ENCODE measurements around the gene CFAP74.
"Not testable (repeated sequence)": the region's sequence is repeated elsewhere in the genome, so short reads cannot be mapped to it uniquely, and the experiment has no call there.

Gene CFAP74

GRCh38 chr1:1937061-1937460 lies 66.5 kb downstream of the CFAP74 start:
- POLR2A ChIA-PET, result no interaction called here
- no peak overlapping the region for H3K27ac ChIP-seq (ENCODE audit: extremely low read depth, low read depth, low read length)
- H3K4me3 ChIP-seq (ENCODE audit: low read depth, low read length), result no peak overlapping the region
- no peaks in the 10 kb centered on the region for H3K9me3 ChIP-seq (ENCODE audit: control insufficient read depth, insufficient read depth, low read depth, low read length)
- no peaks in the 10 kb centered on the region for H3K36me3 ChIP-seq (ENCODE audit: control insufficient read depth in 2 of 2, insufficient read depth in 1 of 2, low read length in 2 of 2)
- CTCF ChIA-PET, result interaction anchor here (1.3 kb wide), 1 partner anchor 7 kb away, joined by 3 read pairs; no protein-coding TSS in a partner anchor
- no peak for TF ChIP-seq KLF10 (tag by site-specific recombination; IDR thresholded peaks at IDR 0.05)
- H3K4me1 ChIP-seq (ENCODE audit: control insufficient read depth, insufficient read depth, low read length), result no peaks in the 10 kb centered on the region

DNA sequence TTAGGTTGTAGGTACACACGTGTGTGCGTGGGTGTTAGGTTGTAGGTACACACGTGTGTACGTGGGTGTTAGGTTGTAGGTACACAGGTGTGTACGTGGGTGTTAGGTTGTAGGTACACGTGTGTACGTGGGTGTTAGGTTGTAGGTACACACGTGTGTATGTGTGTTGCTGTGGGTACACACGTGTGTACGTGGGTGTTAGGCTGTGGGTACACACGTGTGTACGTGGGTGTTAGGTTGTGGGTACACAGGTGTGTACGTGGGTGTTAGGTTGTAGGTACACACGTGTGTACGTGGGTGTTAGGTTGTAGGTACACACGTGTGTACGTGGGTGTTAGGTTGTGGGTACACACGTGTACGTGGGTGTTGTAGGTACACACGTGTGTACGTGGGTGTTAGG lies 68.7 kb downstream of the CFAP74 start:
- POLR2A ChIA-PET; H3K27ac ChIP-seq (ENCODE audit: extremely low read depth, low read depth, low read length): not testable (repeated sequence)
- CTCF ChIA-PET, result interaction anchor here (1.4 kb wide), 1 partner anchor 109 kb away, joined by 9 read pairs; no protein-coding TSS in a partner anchor

GRCh38 chr1:1929639-1930545 lies 73.7 kb downstream of the CFAP74 start:
- no peak overlapping the region for H3K4me3 ChIP-seq (ENCODE audit: low read depth, low read length)
- CTCF ChIA-PET, result interaction anchor here (0.6 to 2.1 kb wide), 3 partner anchors 11 to 30 kb away, joined by 3 to 11 read pairs (median 9); no protein-coding TSS in a partner anchor
- no peaks in the 10 kb centered on the region for H3K9me3 ChIP-seq (ENCODE audit: control insufficient read depth, insufficient read depth, low read depth, low read length)
- H3K4me1 ChIP-seq (ENCODE audit: control insufficient read depth, insufficient read depth, low read length), result no peaks in the 10 kb centered on the region
- TF ChIP-seq ZNF2 (tag by site-specific recombination; IDR thresholded peaks at IDR 0.05) (no peak), EGR2 (tag by site-specific recombination; IDR thresholded peaks at IDR 0.05; ENCODE audit: low read depth) (peak; percentile 82), ZFHX2 (tag by site-specific recombination; conservative IDR thresholded peaks at IDR 0.05) (peak; percentile 75), TSHZ1 (tag by site-specific recombination; IDR thresholded peaks at IDR 0.05; ENCODE audit: borderline replicate concordance) (no peak), ZNF692 (tag by site-specific recombination; IDR thresholded peaks at IDR 0.05) (peak; percentile 56; the same call in 1 of the 2 replicates), ZFP41 (tag by site-specific recombination; IDR thresholded peaks at IDR 0.05; ENCODE audit: borderline replicate concordance) (no peak), ZNF792 (tag by site-specific recombination; IDR thresholded peaks at IDR 0.05) (no peak)
- no peak overlapping the region for H3K27ac ChIP-seq (ENCODE audit: extremely low read depth, low read depth, low read length)
- POLR2A ChIA-PET, result no interaction called here
- H3K36me3 ChIP-seq (ENCODE audit: control insufficient read depth in 2 of 2, insufficient read depth in 1 of 2, low read length in 2 of 2), result no peaks in the 10 kb centered on the region

More for the DNA sequence above, 68.7 kb downstream of the CFAP74 start:
- H3K9me3 ChIP-seq (ENCODE audit: control insufficient read depth, insufficient read depth, low read depth, low read length); H3K4me3 ChIP-seq (ENCODE audit: low read depth, low read length); H3K36me3 ChIP-seq (ENCODE audit: control insufficient read depth in 2 of 2, insufficient read depth in 1 of 2, low read length in 2 of 2); H3K4me1 ChIP-seq (ENCODE audit: control insufficient read depth, insufficient read depth, low read length): not testable (repeated sequence)
- TF ChIP-seq ZFHX2 (tag by site-specific recombination; conservative IDR thresholded peaks at IDR 0.05) (peak; percentile 63), EGR2 (tag by site-specific recombination; IDR thresholded peaks at IDR 0.05; ENCODE audit: low read depth) (peak; percentile 58; the same call in 1 of the 2 replicates)
- TF ChIP-seq, protein P1, sequence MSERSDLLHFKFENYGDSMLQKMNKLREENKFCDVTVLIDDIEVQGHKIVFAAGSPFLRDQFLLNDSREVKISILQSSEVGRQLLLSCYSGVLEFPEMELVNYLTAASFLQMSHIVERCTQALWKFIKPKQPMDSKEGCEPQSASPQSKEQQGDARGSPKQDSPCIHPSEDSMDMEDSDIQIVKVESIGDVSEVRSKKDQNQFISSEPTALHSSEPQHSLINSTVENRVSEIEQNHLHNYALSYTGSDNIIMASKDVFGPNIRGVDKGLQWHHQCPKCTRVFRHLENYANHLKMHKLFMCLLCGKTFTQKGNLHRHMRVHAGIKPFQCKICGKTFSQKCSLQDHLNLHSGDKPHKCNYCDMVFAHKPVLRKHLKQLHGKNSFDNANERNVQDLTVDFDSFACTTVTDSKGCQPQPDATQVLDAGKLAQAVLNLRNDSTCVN (tag by site-specific recombination; optimal IDR thresholded peaks at IDR 0.05), result peak; percentile 4
